ENCODE results near the gene FAM163A.
"Not testable (repeated sequence)": the region's sequence is repeated elsewhere in the genome, so short reads cannot be mapped to it uniquely, and the experiment has no call there.

Gene FAM163A

GRCh38 chr1:179794669-179795068 is 51.6 kb downstream of the FAM163A start:
- no peak for DNase-seq

GRCh38 chr1:179798213-179798863 is 55.2 kb downstream of the FAM163A start:
- no peak for DNase-seq

- no peak for DNase-seq
These were observed 55.9 kb downstream of the FAM163A start for GRCh38 chr1:179798864-179799516.

GRCh38 chr1:179800481-179800880 is 57.4 kb downstream of the FAM163A start:
- DNase-seq: no peak

- no peak for DNase-seq
These were observed 60.0 kb downstream of the FAM163A start for GRCh38 chr1:179803104-179803503.

- DNase-seq: no peak
These were observed 60.8 kb downstream of the FAM163A start for GRCh38 chr1:179803918-179804317.

GRCh38 chr1:179804417-179804816 is 61.3 kb downstream of the FAM163A start:
- not testable (repeated sequence) for DNase-seq

GRCh38 chr1:179805291-179806195 is 62.5 kb downstream of the FAM163A start:
- no peak for DNase-seq

GRCh38 chr1:179806333-179806732 is 63.2 kb downstream of the FAM163A start:
- DNase-seq: no peak

GRCh38 chr1:179807291-179807690 is 64.2 kb downstream of the FAM163A start:
- no peak for DNase-seq

- no peak for DNase-seq
These were observed 64.8 kb downstream of the FAM163A start for GRCh38 chr1:179807691-179808485.

GRCh38 chr1:179808503-179808902 is 65.4 kb downstream of the FAM163A start:
- no peak for DNase-seq

GRCh38 chr1:179809506-179810366 is 66.6 kb downstream of the FAM163A start:
- DNase-seq: peak; percentile 24

GRCh38 chr1:179810367-179810715 is 67.2 kb downstream of the FAM163A start:
- DNase-seq: no peak

- DNase-seq: no peak
These were observed 69.6 kb downstream of the FAM163A start for GRCh38 chr1:179812501-179813292.

- no peak for DNase-seq
These were observed 70.8 kb downstream of the FAM163A start for GRCh38 chr1:179813626-179814545.

GRCh38 chr1:179814546-179814838 is 71.4 kb downstream of the FAM163A start:
- peak; percentile 40 for DNase-seq

GRCh38 chr1:179815641-179816040 is 72.5 kb downstream of the FAM163A start:
- DNase-seq: no peak

GRCh38 chr1:179816196-179816960 is 73.3 kb downstream of the FAM163A start:
- DNase-seq: no peak

All from NCI-H2081 treated with DMSO at 0.1 percent for 48 hours (cell line).